ENCODE results near the gene DPF3.

GRCh38 chr14:72822946-72823611 lies 70.8 kb downstream of the DPF3 start:
- TF ChIP-seq CTCF (IDR thresholded peaks at IDR 0.05) = no peak
- no peak for TF ChIP-seq TFCP2L1 (CRISPR knock-in tag; IDR thresholded peaks at IDR 0.05)
- TF ChIP-seq RAD21 (conservative IDR thresholded peaks at IDR 0.05 in 1 of 2, IDR thresholded peaks at IDR 0.05 in 1 of 2) = no peak
- no peak for TF ChIP-seq JUN (IDR thresholded peaks at IDR 0.05)
- TF ChIP-seq MYC (IDR thresholded peaks at IDR 0.05; ENCODE audit: borderline replicate concordance, low read length) = no peak
- no peak for TF ChIP-seq CBX8 (IDR thresholded peaks at IDR 0.05)
- TF ChIP-seq ELK1 (IDR thresholded peaks at IDR 0.05; ENCODE audit: low read depth, low read length) = no peak

Data from A549 (cell line).